HepG2 (cell line): ENCODE measurements around the gene ZNF277. TPM values are rescaled to one million over a fixed set of nuclear protein-coding genes. Genes with fewer than 3 reads are reported as not detected.
A peak's percentile ranks its signal among the peaks of the same experiment; 100 is the strongest.

Experiments used
- ATAC-seq: fragments of 200-7000 bp; cut with Tn5 transposase; 3 replicates; pipeline ENCODE4 v1.9.1; 2020; ENCODE audit warnings: mild to moderate bottlenecking, moderate library complexity
- BruUV-seq: library from RNA; stranded (reverse); fragments of 400-500 nt; replicated peaks from 2 replicates; lab custom pipeline; 2021; lab: Mats Ljungman, UMichigan
- CTCF ChIA-PET: fragments of 300-600 bp; formaldehyde crosslinking; extraction: SDS; loops from one replicate; lab custom pipeline; 2021; ENCODE audit warnings: low total read pairs, inconsistent platforms, low intra/inter-chr PET ratio; lab: Yijun Ruan, JAX
- POLR2A ChIA-PET: fragments of 350-600 bp; sonication (Branson Sonifier 250); formaldehyde crosslinking; loops from one replicate; lab custom pipeline; 2020; ENCODE audit warnings: antibody characterized with exemption, inconsistent platforms; lab: Yijun Ruan, JAX
- DNase-seq: peaks from one replicate; pipeline ENCODE4 v3.0.0-alpha.2; 2015; ENCODE audit warnings: low spot score
- FAIRE-seq: peaks from 3 replicates; lab custom pipeline; 2011; peaks lifted over from hg19 to GRCh38; lab: Jason Lieb, UNC
- H2AFZ ChIP-seq: one replicate; pipeline ENCODE4 v1.6.1; 2011; ENCODE audit warnings: low read length, inconsistent platforms
- H3K27ac ChIP-seq: fragments of 300-600 bp; 3 replicates; pipeline ENCODE4 v1.8.0; 2011; ENCODE audit warnings: mixed run types, mild to moderate bottlenecking, mixed read lengths, low read length, inconsistent platforms; ENCODE audit not compliant: insufficient read depth; ENCODE audit errors: extremely low read length
- H3K27me3 ChIP-seq, 2 experiments: fragments of 200-600 bp in 1 of 2; 2 replicates in 1 of 2; 3 replicates in 1 of 2; pipeline versions ENCODE4 v1.6.0 to v1.8.0; 2011; ENCODE audit warnings: low read length in 2 of 2, mild to moderate bottlenecking in 2 of 2, moderate library complexity in 2 of 2, inconsistent platforms in 1 of 2; ENCODE audit not compliant: insufficient read depth in 2 of 2, control insufficient read depth in 1 of 2
- H3K36me3 ChIP-seq, 2 experiments: fragments of 200-600 bp in 1 of 2; replicated peaks in 1 of 2; 2 replicates in 1 of 2; 3 replicates in 1 of 2; pipeline versions ENCODE4 v1.5.1 to v1.8.0; 2011; ENCODE audit warnings: low read length in 2 of 2, inconsistent platforms in 1 of 2; ENCODE audit not compliant: insufficient read depth in 2 of 2, control insufficient read depth in 1 of 2
- H3K4me1 ChIP-seq: 2 replicates; pipeline ENCODE4 v1.5.1; 2012; ENCODE audit warnings: low read length, inconsistent platforms; ENCODE audit not compliant: insufficient read depth
- H3K4me2 ChIP-seq: 2 replicates; pipeline ENCODE4 v1.6.0; 2011; ENCODE audit warnings: low read depth, low read length, inconsistent platforms
- H3K4me3 ChIP-seq, 3 experiments: fragments of 200-600 bp in 1 of 3; sonication (generic), shearing (Covaris generic) in 1 of 3; replicated peaks in 1 of 3; 2 replicates each; pipeline ENCODE4 v1.5.1; 2011 to 2016; ENCODE audit warnings: low read length in 3 of 3, inconsistent platforms in 2 of 3, low read depth in 2 of 3, mild to moderate bottlenecking in 2 of 3, control low read depth in 1 of 3, mixed read lengths in 1 of 3; ENCODE audit not compliant: insufficient read depth in 1 of 3
- H3K79me2 ChIP-seq: one replicate; pipeline ENCODE4 v1.6.1; 2011; ENCODE audit warnings: low read length, inconsistent platforms; ENCODE audit not compliant: insufficient read depth
- H3K9ac ChIP-seq: 2 replicates; pipeline ENCODE4 v1.6.0; 2011; ENCODE audit warnings: mild to moderate bottlenecking, low read depth, low read length, inconsistent platforms; ENCODE audit not compliant: insufficient read depth
- H3K9me3 ChIP-seq: 2 replicates; pipeline ENCODE4 v1.5.1; 2012; ENCODE audit warnings: mild to moderate bottlenecking, low read length
- H4K20me1 ChIP-seq: 2 replicates; pipeline ENCODE4 v1.6.0; 2011; ENCODE audit warnings: inconsistent platforms, mild to moderate bottlenecking, low read length, moderate library complexity; ENCODE audit not compliant: insufficient read depth
- BCL6 ChIP-seq: IDR thresholded peaks from 2 replicates; pipeline ENCODE4 v1.6.1; 2016; ENCODE audit warnings: missing genetic modification reagents, missing compliant biosample characterization
- DDIT3 ChIP-seq: sonication (generic); formaldehyde crosslinking; IDR thresholded peaks from 2 replicates; pipeline ENCODE4 v1.4.0; 2020; ENCODE audit warnings: mild to moderate bottlenecking, missing genetic modification reagents
- EP300 ChIP-seq, 3 experiments: sonication (generic) in 1 of 3; formaldehyde crosslinking in 1 of 3; IDR thresholded peaks; 2 replicates each; pipeline versions ENCODE4 v1.5.1 to v1.6.1; 2011 to 2020; ENCODE audit warnings: low read depth in 2 of 3, low read length in 2 of 3, borderline replicate concordance in 1 of 3, improper control_type of control experiment in 1 of 3, mild to moderate bottlenecking in 1 of 3, missing genetic modification reagents in 1 of 3, moderate library complexity in 1 of 3
- FOXO4 ChIP-seq: sonication (generic); formaldehyde crosslinking; conservative IDR thresholded peaks from 2 replicates; pipeline ENCODE4 v1.8.1; 2023; ENCODE audit warnings: missing genetic modification reagents
- GATAD1 ChIP-seq: IDR thresholded peaks from 2 replicates; pipeline ENCODE4 v1.6.1; 2016; ENCODE audit warnings: missing genetic modification reagents, missing compliant biosample characterization
- HMG20A ChIP-seq: IDR thresholded peaks from 2 replicates; pipeline ENCODE4 v1.6.1; 2016; ENCODE audit warnings: borderline replicate concordance
- HMGXB4 ChIP-seq, 2 experiments: sonication (generic) in 1 of 2; formaldehyde crosslinking in 1 of 2; IDR thresholded peaks; 2 replicates each; pipeline versions ENCODE4 v1.4.0 to v1.6.1; 2018 to 2020; ENCODE audit warnings: missing genetic modification reagents in 2 of 2, borderline replicate concordance in 1 of 2, low read depth in 1 of 2, mild to moderate bottlenecking in 1 of 2, missing biosample characterization in 1 of 2
- LCORL ChIP-seq, 2 experiments: fragments of 450-650 bp in 1 of 2; sonication (generic) in 1 of 2; formaldehyde crosslinking in 1 of 2; IDR thresholded peaks; 2 replicates each; pipeline versions ENCODE4 v1.5.0 to v1.6.1; 2017 to 2020; ENCODE audit warnings: antibody characterized with exemption in 1 of 2, missing genetic modification reagents in 1 of 2
- NR2F1 ChIP-seq, 2 experiments: fragments of 450-650 bp in 1 of 2; formaldehyde crosslinking in 1 of 2; IDR thresholded peaks; 2 replicates each; pipeline versions ENCODE4 v1.5.0 to v1.6.1; 2016 to 2020; ENCODE audit warnings: mild to moderate bottlenecking in 1 of 2, missing compliant biosample characterization in 1 of 2, missing genetic modification reagents in 1 of 2, moderate library complexity in 1 of 2
- PHF20 ChIP-seq: sonication (generic); formaldehyde crosslinking; IDR thresholded peaks from 2 replicates; pipeline ENCODE4 v1.5.0; 2020; ENCODE audit warnings: mild to moderate bottlenecking, missing genetic modification reagents
- SALL1 ChIP-seq: sonication (generic); formaldehyde crosslinking; IDR thresholded peaks from 2 replicates; pipeline ENCODE4 v1.8.0; 2022; ENCODE audit warnings: mild to moderate bottlenecking, missing genetic modification reagents
- SIN3B ChIP-seq: fragments of 150-350 bp; IDR thresholded peaks from 2 replicates; pipeline ENCODE4 v1.6.1; 2014; ENCODE audit warnings: low read length
- STAT6 ChIP-seq: sonication (generic); formaldehyde crosslinking; IDR thresholded peaks from 2 replicates; pipeline ENCODE4 v1.4.0; 2020; ENCODE audit warnings: missing genetic modification reagents, mild to moderate bottlenecking, borderline replicate concordance
- ZFP37 ChIP-seq: sonication (generic); formaldehyde crosslinking; IDR thresholded peaks from 2 replicates; pipeline ENCODE4 v1.4.0; 2020; ENCODE audit warnings: missing genetic modification reagents, borderline replicate concordance
- ZNF30 ChIP-seq: sonication (generic); formaldehyde crosslinking; IDR thresholded peaks from 2 replicates; pipeline ENCODE4 v1.5.0; 2020; ENCODE audit warnings: mild to moderate bottlenecking, missing genetic modification reagents
- ZNF484 ChIP-seq: sonication (generic); formaldehyde crosslinking; IDR thresholded peaks from 2 replicates; pipeline ENCODE4 v1.5.1; 2020; ENCODE audit warnings: mild to moderate bottlenecking, low read depth, missing genetic modification reagents, borderline replicate concordance
- ZNF781 ChIP-seq: sonication (generic); formaldehyde crosslinking; IDR thresholded peaks from 2 replicates; pipeline ENCODE4 v1.5.1; 2020; ENCODE audit warnings: borderline replicate concordance, mild to moderate bottlenecking, missing genetic modification reagents; ENCODE audit errors: not compliant biosample characterization
- WGBS: methylation state at CpG from one replicate; pipeline ENCODE4 v1.1.6; 2017; ENCODE audit warnings: low lambda C conversion rate; 5-methylcytosine and 5-hydroxymethylcytosine counted together
- in situ Hi-C: cut with HindIII; loops from 2 replicates; pipeline ENCODE4 v1.10.0; 2017; ENCODE audit warnings: low pct_unique_long_range_greater_than_20kb; ENCODE audit not compliant: extremely low pct_ligation_motif_present
- intact Hi-C: fragments of 100-400 bp; cut with micrococcal nuclease; formaldehyde crosslinking; loops from one replicate; pipeline ENCODE4 v1.10.0; 2022; ENCODE audit not compliant: unreplicated experiment
- polyA plus RNA-seq, 8 experiments: library from polyadenylated mRNA; depleted of rRNA in 3 of 8; stranded (reverse) in 7 of 8; unstranded in 1 of 8; fragments of >200 nt; fragmentation: Illumina TruSeq in 4 of 8; extraction: Trizol in 4 of 8; gene quantifications; 2 replicates each; pipeline versions ENCODE4 v1.2.1 to v1.2.3, GENCODE V29; 2011 to 2016; ENCODE audit warnings: low read depth in 4 of 8, missing spikeins in 1 of 8, mixed read lengths in 1 of 8; ENCODE audit not compliant: insufficient read depth in 1 of 8
- total RNA-seq, 5 experiments: library from RNA; depleted of rRNA; stranded (reverse); fragments of >200 nt; fragmentation: Illumina TruSeq; extraction: Trizol; gene quantifications; 2 replicates each; pipeline ENCODE4 v1.2.3, GENCODE V29; 2016; ENCODE audit warnings: low read depth in 1 of 5

ZNF277 gene
- total and polyA plus RNA-seq, 2 of the 13 experiments (the other 11 are each of a cell fraction or from before 2014, with no cell fraction given) = 29.1 to 30.1 TPM

GRCh38 chr7:112202816-112203215 is 3.7 kb upstream of the ZNF277 start:
- peaks cover 89% of the 10 kb centered on the region for H3K79me2 ChIP-seq
- in situ Hi-C loops = no loop called here
- TF ChIP-seq EP300 (IDR thresholded peaks at IDR 0.05; ENCODE audit: low read depth in 2 of 2, low read length in 2 of 2) (peak in 1 of 2 experiments; percentile 54; a peak in 1 of 4 replicates), EP300 (CRISPR knock-in tag; IDR thresholded peaks at IDR 0.05; ENCODE audit: borderline replicate concordance) (no peak), STAT6 (no peak), FOXO4 (CRISPR knock-in tag) (no peak), LCORL (IDR thresholded peaks at IDR 0.05) (peak; percentile 99), LCORL (CRISPR knock-in tag; IDR thresholded peaks at IDR 0.05) (no peak), ZNF484 (CRISPR knock-in tag) (no peak), NR2F1 (CRISPR knock-in tag; IDR thresholded peaks at IDR 0.05) (no peak), SALL1 (peak; percentile 46; the same call in 1 of the 2 replicates), ZNF30 (no peak), SIN3B (no peak), ZFP37 (CRISPR knock-in tag) (no peak), HMGXB4 (CRISPR knock-in tag; IDR thresholded peaks at IDR 0.05; ENCODE audit: borderline replicate concordance in 1 of 2, low read depth in 1 of 2) (no peak; a peak in 1 of 4 replicates), DDIT3 (CRISPR knock-in tag) (no peak), HMG20A (CRISPR knock-in tag) (no peak; the same call in 1 of the 2 replicates), ZNF781 (no peak), GATAD1 (no peak), PHF20 (CRISPR knock-in tag) (no peak), BCL6 (CRISPR knock-in tag) (peak; percentile 34; the same call in 1 of the 2 replicates)

More at GRCh38 chr7:112202816-112203215, 3.7 kb upstream of the ZNF277 start:
- Histone ChIP-seq H3K9ac (no peak overlapping the region), H2AFZ (no peak overlapping the region), H3K36me3 (no peaks in the 10 kb centered on the region), H3K27ac (peak overlapping the region; percentile 84), H3K4me2 (peak overlapping the region; percentile 81), H3K4me1 (peaks cover 56% of the 10 kb centered on the region), H3K9me3 (no peaks in the 10 kb centered on the region), H4K20me1 (no peaks in the 10 kb centered on the region; the same call in 1 of the 2 replicates), H3K4me3 (peak overlapping the region; percentile 36 to 95 (median 41); a peak in 4 of 6 replicates), H3K27me3 (no peaks in the 10 kb centered on the region; a peak in 1 of 5 replicates)
- POLR2A ChIA-PET = interaction anchor here (0.9 to 1.6 kb wide), 4 partner anchors 9 to 247 kb away, joined by 3 to 10 read pairs (median 3); partner anchors contain the start of gene IFRD1
- intact Hi-C loops = loop anchor here (10.0 kb wide), 2 partner anchors 198 to 212 kb away; no protein-coding TSS in a partner anchor
- FAIRE-seq = peak; percentile 80
- BruUV-seq = no TSS peak
- DNase-seq = peak; percentile 84
- WGBS = 0% methylated on average over 2 of the region's 2 CpGs
- CTCF ChIA-PET = no interaction called here
- ATAC-seq = no peak
